Measurements from ENCODE around the gene UTS2B.
A peak's percentile ranks its signal among the peaks of the same experiment; 100 is the strongest.

UTS2B gene

GRCh38 chr3:191320316-191320715 is 10.0 kb downstream of the UTS2B start:
- no peak for DNase-seq

GRCh38 chr3:191316876-191317603 is 13.3 kb downstream of the UTS2B start:
- DNase-seq, result no peak

- no peak for DNase-seq
These were observed 16.1 kb downstream of the UTS2B start for GRCh38 chr3:191314109-191314728.

- no peak for DNase-seq
These were observed 17.0 kb downstream of the UTS2B start for GRCh38 chr3:191313296-191313695.

- DNase-seq, result no peak
These were observed 23.0 kb downstream of the UTS2B start for GRCh38 chr3:191307341-191307740.

- DNase-seq, result no peak
These were observed 23.9 kb downstream of the UTS2B start for GRCh38 chr3:191306428-191306827.

GRCh38 chr3:191303596-191303995 is 26.7 kb downstream of the UTS2B start:
- no peak for DNase-seq

- no peak for DNase-seq
These were observed 27.9 kb downstream of the UTS2B start for GRCh38 chr3:191302451-191302850.

- DNase-seq, result no peak
These were observed 28.4 kb downstream of the UTS2B start for GRCh38 chr3:191301782-191302411.

GRCh38 chr3:191301017-191301416 is 29.3 kb downstream of the UTS2B start:
- no peak for DNase-seq

GRCh38 chr3:191300422-191300821 is 29.9 kb downstream of the UTS2B start:
- DNase-seq, result no peak

- no peak for DNase-seq
These were observed 31.5 kb downstream of the UTS2B start for GRCh38 chr3:191298846-191299245.

- DNase-seq, result peak; percentile 3
These were observed 34.2 kb downstream of the UTS2B start for GRCh38 chr3:191296041-191296541.

- no peak for DNase-seq
These were observed 36.0 kb downstream of the UTS2B start for GRCh38 chr3:191294291-191294690.

- no peak for DNase-seq
These were observed 37.9 kb downstream of the UTS2B start for GRCh38 chr3:191292243-191293015.

GRCh38 chr3:191290311-191291025 is 39.9 kb downstream of the UTS2B start:
- no peak for DNase-seq

GRCh38 chr3:191283400-191283799 is 46.9 kb downstream of the UTS2B start:
- no peak for DNase-seq

GRCh38 chr3:191282251-191283185 is 47.8 kb downstream of the UTS2B start:
- DNase-seq, result no peak

- no peak for DNase-seq
These were observed 49.4 kb downstream of the UTS2B start for GRCh38 chr3:191280882-191281281.

- DNase-seq, result no peak
These were observed 50.2 kb downstream of the UTS2B start for GRCh38 chr3:191280111-191280510.

GRCh38 chr3:191275751-191276150 is 54.6 kb downstream of the UTS2B start:
- DNase-seq, result no peak

All from NCI-H2171 treated with DMSO at 0.1 percent for 48 hours (cell line).